GM12878 (cell line): ENCODE measurements around the gene FEN1.

Source experiments
- CTCF ChIP-seq, 3 experiments: IDR thresholded peaks in 2 of 3; conservative IDR thresholded peaks in 1 of 3; 2 replicates each; pipeline ENCODE4 v1.5.1; 2011; ENCODE audit warnings: low read depth in 3 of 3, low read length in 3 of 3, mild to moderate bottlenecking in 3 of 3, control low read depth in 2 of 3, moderate library complexity in 2 of 3, inconsistent platforms in 1 of 3, mixed read lengths in 1 of 3; ENCODE audit not compliant: control insufficient read depth in 2 of 3, insufficient read depth in 1 of 3; ENCODE audit errors: extremely low read depth in 1 of 3
- EP300 ChIP-seq, 2 experiments: fragments of 150-350 bp in 1 of 2; IDR thresholded peaks; 2 replicates each; pipeline ENCODE4 v1.6.1; 2011 to 2012; ENCODE audit warnings: low read depth in 2 of 2, low read length in 2 of 2, borderline replicate concordance in 1 of 2, improper control_type of control experiment in 1 of 2, inconsistent platforms in 1 of 2; ENCODE audit not compliant: control insufficient read depth in 1 of 2
- ETV6 ChIP-seq, 2 experiments: fragments of 450-650 bp in 1 of 2; IDR thresholded peaks in 1 of 2; conservative IDR thresholded peaks in 1 of 2; 2 replicates each; pipeline ENCODE4 v1.6.1; 2014; ENCODE audit warnings: antibody characterized with exemption in 1 of 2, borderline replicate concordance in 1 of 2, low read depth in 1 of 2, mild to moderate bottlenecking in 1 of 2, moderate library complexity in 1 of 2
- IRF3 ChIP-seq: fragments of 450-650 bp; IDR thresholded peaks from 2 replicates; pipeline ENCODE4 v1.6.1; 2014; ENCODE audit warnings: mild to moderate bottlenecking
- MXI1 ChIP-seq: fragments of 150-350 bp; IDR thresholded peaks from 2 replicates; pipeline ENCODE4 v1.6.1; 2011; ENCODE audit warnings: low read depth, mild to moderate bottlenecking, inconsistent platforms, low read length, improper control_type of control experiment
- POLR2AphosphoS5 ChIP-seq: IDR thresholded peaks from 2 replicates; pipeline ENCODE4 v1.6.1; 2011; ENCODE audit warnings: mild to moderate bottlenecking, low read length, inconsistent platforms

- TF ChIP-seq EP300 (IDR thresholded peaks at IDR 0.05; ENCODE audit: borderline replicate concordance in 1 of 2, control insufficient read depth in 1 of 2, low read depth in 2 of 2, low read length in 2 of 2) (no peak), MXI1 (no peak), POLR2AphosphoS5 (no peak), CTCF (IDR thresholded peaks at IDR 0.05 in 2 of 3, conservative IDR thresholded peaks at IDR 0.05 in 1 of 3; ENCODE audit: control insufficient read depth in 2 of 3, extremely low read depth in 1 of 3, insufficient read depth in 1 of 3, low read depth in 3 of 3, low read length in 3 of 3) (no peak), ETV6 (conservative IDR thresholded peaks at IDR 0.05 in 1 of 2, IDR thresholded peaks at IDR 0.05 in 1 of 2; ENCODE audit: borderline replicate concordance in 1 of 2, low read depth in 1 of 2) (no peak), IRF3 (no peak)
Observed at GRCh38 chr11:61806785-61807184, 14.1 kb downstream of the FEN1 start.
